HepG2 (cell line): ENCODE results near the gene PCBD1. TPM values are rescaled to one million over a fixed set of nuclear protein-coding genes. Genes with fewer than 3 reads are reported as not detected.
A peak's percentile ranks its signal among the peaks of the same experiment; 100 is the strongest.

Source experiments
- ATAC-seq: fragments of 200-7000 bp; cut with Tn5 transposase; 3 replicates; pipeline ENCODE4 v1.9.1; 2020; ENCODE audit warnings: mild to moderate bottlenecking, moderate library complexity
- BruUV-seq: library from RNA; stranded (reverse); fragments of 400-500 nt; replicated peaks from 2 replicates; lab custom pipeline; 2021; lab: Mats Ljungman, UMichigan
- CTCF ChIA-PET: fragments of 300-600 bp; formaldehyde crosslinking; extraction: SDS; loops from one replicate; lab custom pipeline; 2021; ENCODE audit warnings: low total read pairs, inconsistent platforms, low intra/inter-chr PET ratio; lab: Yijun Ruan, JAX
- POLR2A ChIA-PET: fragments of 350-600 bp; sonication (Branson Sonifier 250); formaldehyde crosslinking; loops from one replicate; lab custom pipeline; 2020; ENCODE audit warnings: antibody characterized with exemption, inconsistent platforms; lab: Yijun Ruan, JAX
- DNase-seq: peaks from one replicate; pipeline ENCODE4 v3.0.0-alpha.2; 2015; ENCODE audit warnings: low spot score
- FAIRE-seq: peaks from 3 replicates; lab custom pipeline; 2011; peaks lifted over from hg19 to GRCh38; lab: Jason Lieb, UNC
- H2AFZ ChIP-seq: one replicate; pipeline ENCODE4 v1.6.1; 2011; ENCODE audit warnings: low read length, inconsistent platforms
- H3K27ac ChIP-seq: fragments of 300-600 bp; 3 replicates; pipeline ENCODE4 v1.8.0; 2011; ENCODE audit warnings: mixed run types, mild to moderate bottlenecking, mixed read lengths, low read length, inconsistent platforms; ENCODE audit not compliant: insufficient read depth; ENCODE audit errors: extremely low read length
- H3K27me3 ChIP-seq, 2 experiments: fragments of 200-600 bp in 1 of 2; 2 replicates in 1 of 2; 3 replicates in 1 of 2; pipeline versions ENCODE4 v1.6.0 to v1.8.0; 2011; ENCODE audit warnings: low read length in 2 of 2, mild to moderate bottlenecking in 2 of 2, moderate library complexity in 2 of 2, inconsistent platforms in 1 of 2; ENCODE audit not compliant: insufficient read depth in 2 of 2, control insufficient read depth in 1 of 2
- H3K36me3 ChIP-seq, 2 experiments: fragments of 200-600 bp in 1 of 2; replicated peaks in 1 of 2; 2 replicates in 1 of 2; 3 replicates in 1 of 2; pipeline versions ENCODE4 v1.5.1 to v1.8.0; 2011; ENCODE audit warnings: low read length in 2 of 2, inconsistent platforms in 1 of 2; ENCODE audit not compliant: insufficient read depth in 2 of 2, control insufficient read depth in 1 of 2
- H3K4me1 ChIP-seq: 2 replicates; pipeline ENCODE4 v1.5.1; 2012; ENCODE audit warnings: low read length, inconsistent platforms; ENCODE audit not compliant: insufficient read depth
- H3K4me2 ChIP-seq: 2 replicates; pipeline ENCODE4 v1.6.0; 2011; ENCODE audit warnings: low read depth, low read length, inconsistent platforms
- H3K4me3 ChIP-seq, 3 experiments: fragments of 200-600 bp in 1 of 3; sonication (generic), shearing (Covaris generic) in 1 of 3; replicated peaks in 1 of 3; 2 replicates each; pipeline ENCODE4 v1.5.1; 2011 to 2016; ENCODE audit warnings: low read length in 3 of 3, inconsistent platforms in 2 of 3, low read depth in 2 of 3, mild to moderate bottlenecking in 2 of 3, control low read depth in 1 of 3, mixed read lengths in 1 of 3; ENCODE audit not compliant: insufficient read depth in 1 of 3
- H3K79me2 ChIP-seq: one replicate; pipeline ENCODE4 v1.6.1; 2011; ENCODE audit warnings: low read length, inconsistent platforms; ENCODE audit not compliant: insufficient read depth
- H3K9ac ChIP-seq: 2 replicates; pipeline ENCODE4 v1.6.0; 2011; ENCODE audit warnings: mild to moderate bottlenecking, low read depth, low read length, inconsistent platforms; ENCODE audit not compliant: insufficient read depth
- H3K9me3 ChIP-seq: 2 replicates; pipeline ENCODE4 v1.5.1; 2012; ENCODE audit warnings: mild to moderate bottlenecking, low read length
- H4K20me1 ChIP-seq: 2 replicates; pipeline ENCODE4 v1.6.0; 2011; ENCODE audit warnings: inconsistent platforms, mild to moderate bottlenecking, low read length, moderate library complexity; ENCODE audit not compliant: insufficient read depth
- CTCF ChIP-seq: sonication (generic); formaldehyde crosslinking; IDR thresholded peaks from 2 replicates; pipeline ENCODE4 v1.5.0; 2020; ENCODE audit warnings: mild to moderate bottlenecking, missing genetic modification reagents, moderate library complexity
- DNMT1 ChIP-seq: sonication (generic); formaldehyde crosslinking; IDR thresholded peaks from 2 replicates; pipeline ENCODE4 v1.5.1; 2020; ENCODE audit warnings: mild to moderate bottlenecking, missing genetic modification reagents
- FOXA3 ChIP-seq: IDR thresholded peaks from 2 replicates; pipeline ENCODE4 v1.6.1; 2016; ENCODE audit warnings: missing genetic modification reagents, missing compliant biosample characterization
- ZNF431 ChIP-seq: sonication (generic); formaldehyde crosslinking; IDR thresholded peaks from 2 replicates; pipeline ENCODE4 v1.9.0; 2022; ENCODE audit warnings: missing genetic modification reagents, low read depth, mild to moderate bottlenecking, borderline replicate concordance
- ZNF670 ChIP-seq: sonication (generic); formaldehyde crosslinking; IDR thresholded peaks from 2 replicates; pipeline ENCODE4 v1.8.0; 2022; ENCODE audit warnings: mild to moderate bottlenecking, missing genetic modification reagents, borderline replicate concordance
- ZNF691 ChIP-seq: sonication (generic); formaldehyde crosslinking; IDR thresholded peaks from 2 replicates; pipeline ENCODE4 v1.4.0; 2020; ENCODE audit warnings: missing genetic modification reagents, low read depth, mild to moderate bottlenecking, borderline replicate concordance
- ZNF841 ChIP-seq: sonication (generic); formaldehyde crosslinking; IDR thresholded peaks from 2 replicates; pipeline ENCODE4 v1.8.1; 2023; ENCODE audit warnings: missing genetic modification reagents, borderline replicate concordance
- WGBS: methylation state at CpG from one replicate; pipeline ENCODE4 v1.1.6; 2017; ENCODE audit warnings: low lambda C conversion rate; 5-methylcytosine and 5-hydroxymethylcytosine counted together
- in situ Hi-C: cut with HindIII; loops from 2 replicates; pipeline ENCODE4 v1.10.0; 2017; ENCODE audit warnings: low pct_unique_long_range_greater_than_20kb; ENCODE audit not compliant: extremely low pct_ligation_motif_present
- intact Hi-C: fragments of 100-400 bp; cut with micrococcal nuclease; formaldehyde crosslinking; loops from one replicate; pipeline ENCODE4 v1.10.0; 2022; ENCODE audit not compliant: unreplicated experiment
- polyA plus RNA-seq, 8 experiments: library from polyadenylated mRNA; depleted of rRNA in 3 of 8; stranded (reverse) in 7 of 8; unstranded in 1 of 8; fragments of >200 nt; fragmentation: Illumina TruSeq in 4 of 8; extraction: Trizol in 4 of 8; gene quantifications; 2 replicates each; pipeline versions ENCODE4 v1.2.1 to v1.2.3, GENCODE V29; 2011 to 2016; ENCODE audit warnings: low read depth in 4 of 8, missing spikeins in 1 of 8, mixed read lengths in 1 of 8; ENCODE audit not compliant: insufficient read depth in 1 of 8
- total RNA-seq, 5 experiments: library from RNA; depleted of rRNA; stranded (reverse); fragments of >200 nt; fragmentation: Illumina TruSeq; extraction: Trizol; gene quantifications; 2 replicates each; pipeline ENCODE4 v1.2.3, GENCODE V29; 2016; ENCODE audit warnings: low read depth in 1 of 5

PCBD1 gene
- total and polyA plus RNA-seq, 2 of the 13 experiments (the other 11 are each of a cell fraction or from before 2014, with no cell fraction given): 95.3 to 168 TPM

GRCh38 chr10:70894416-70894815 is 6.1 kb upstream of the PCBD1 start (continued):
- TF ChIP-seq ZNF691 (CRISPR knock-in tag) (no peak), FOXA3 (CRISPR knock-in tag) (no peak), DNMT1 (CRISPR knock-in tag) (no peak), ZNF431 (CRISPR knock-in tag) (no peak), ZNF670 (no peak)

DNA sequence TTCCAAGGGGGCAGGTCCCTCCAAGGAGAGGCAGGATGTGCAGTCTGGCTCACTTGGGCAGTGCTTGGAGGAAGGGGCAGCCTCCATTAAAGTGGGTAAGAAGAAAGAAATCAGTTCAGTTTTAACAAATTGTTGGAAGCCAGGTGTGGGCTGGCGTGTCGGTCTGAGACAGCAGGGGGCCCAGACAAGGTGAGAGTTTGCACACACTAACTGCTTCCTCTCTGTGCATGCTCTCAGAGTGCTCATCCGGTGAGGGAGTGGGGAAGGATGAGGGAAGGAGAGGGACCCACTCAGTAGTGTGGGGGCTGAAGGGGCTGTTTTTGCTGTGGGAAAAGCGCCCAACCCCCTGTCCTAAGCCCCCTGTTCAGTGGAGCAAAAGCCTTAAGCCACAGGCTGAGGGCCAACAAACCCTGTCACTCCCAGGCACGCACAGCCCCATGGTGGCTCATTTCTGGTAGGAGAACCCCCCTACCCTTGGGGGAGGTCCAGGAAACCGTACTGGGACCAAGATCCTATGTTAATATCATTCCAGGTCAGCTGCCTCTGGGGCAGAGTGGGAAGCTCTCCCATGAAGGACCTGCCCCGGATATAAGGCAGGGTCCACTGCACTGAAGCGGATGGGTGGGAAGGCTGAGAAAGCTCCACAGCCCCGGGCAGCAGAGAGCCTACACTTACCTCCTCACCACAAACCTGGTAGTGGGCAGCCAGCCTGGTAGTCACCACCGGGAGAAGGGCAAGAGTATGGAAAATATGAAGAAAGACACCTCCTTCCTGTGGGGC is 5.1 kb upstream of the PCBD1 start:
- H3K9me3 ChIP-seq: no peaks in the 10 kb centered on the region
- ChIA-PET POLR2A (no interaction called here), CTCF (interaction anchor here (0.9 kb wide), 1 partner anchor 10 kb away, joined by 3 read pairs; no protein-coding TSS in a partner anchor)

More for the DNA sequence above, 5.1 kb upstream of the PCBD1 start:
- H3K27ac ChIP-seq: no peak overlapping the region
- in situ Hi-C loops: no loop called here
- peaks cover 0 to 11% of the 10 kb centered on the region in 2 experiments; a peak in 3 of 5 replicates for H3K27me3 ChIP-seq
- DNase-seq (no peak), FAIRE-seq (no peak), ATAC-seq (peak; percentile 36; the same call in 2 of the 3 replicates)
- no peak overlapping the region for H3K4me2 ChIP-seq
- no peaks in the 10 kb centered on the region for H4K20me1 ChIP-seq
- H3K4me1 ChIP-seq: peaks cover 40% of the 10 kb centered on the region
- H3K36me3 ChIP-seq: no peaks in the 10 kb centered on the region
- BruUV-seq: no TSS peak
- H3K9ac ChIP-seq: no peak overlapping the region
- intact Hi-C loops: no loop called here
- H3K79me2 ChIP-seq: no peaks in the 10 kb centered on the region
- WGBS: 28% methylated on average over 9 of the region's 10 CpGs
- TF ChIP-seq CTCF (CRISPR knock-in tag): 0 out of 2 replicates have a peak, but pooled peaks have one; percentile 6
- TF ChIP-seq ZNF841: no peak
- H3K4me3 ChIP-seq: no peak overlapping the region
- H2AFZ ChIP-seq: no peak overlapping the region
